Ishikawa (cell line): ENCODE results near the gene APEX1.

ENCODE experiments used
- CEBPB ChIP-seq: IDR thresholded peaks from 2 replicates; pipeline ENCODE4 v1.6.1; 2012
- CREB1 ChIP-seq: IDR thresholded peaks from 2 replicates; pipeline ENCODE4 v1.6.1; 2012; ENCODE audit warnings: low read depth
- EGR1 ChIP-seq: IDR thresholded peaks from 2 replicates; pipeline ENCODE4 v1.6.1; 2012
- EP300 ChIP-seq: IDR thresholded peaks from 2 replicates; pipeline ENCODE4 v1.6.1; 2012; ENCODE audit warnings: borderline replicate concordance
- FOXM1 ChIP-seq: IDR thresholded peaks from 2 replicates; pipeline ENCODE4 v1.6.1; 2012; ENCODE audit warnings: low read depth, borderline replicate concordance
- MAX ChIP-seq: IDR thresholded peaks from 2 replicates; pipeline ENCODE4 v1.6.1; 2012
- NFIC ChIP-seq: IDR thresholded peaks from 2 replicates; pipeline ENCODE4 v1.6.1; 2012
- RAD21 ChIP-seq: IDR thresholded peaks from 2 replicates; pipeline ENCODE4 v1.6.1; 2012; ENCODE audit warnings: low read depth
- REST ChIP-seq: IDR thresholded peaks from 2 replicates; pipeline ENCODE4 v1.6.1; 2012; ENCODE audit warnings: low read depth, mild to moderate bottlenecking
- TAF1 ChIP-seq: IDR thresholded peaks from 2 replicates; pipeline ENCODE4 v1.6.1; 2012; ENCODE audit warnings: low read depth, mild to moderate bottlenecking
- TCF12 ChIP-seq: IDR thresholded peaks from 2 replicates; pipeline ENCODE4 v1.6.1; 2012; ENCODE audit warnings: low read depth
- TEAD4 ChIP-seq: IDR thresholded peaks from 2 replicates; pipeline ENCODE4 v1.6.1; 2012
- USF1 ChIP-seq: IDR thresholded peaks from 2 replicates; pipeline ENCODE4 v1.6.1; 2012
- YY1 ChIP-seq: IDR thresholded peaks from 2 replicates; pipeline ENCODE4 v1.6.1; 2012; ENCODE audit warnings: low read depth
- ZBTB7A ChIP-seq: IDR thresholded peaks from 2 replicates; pipeline ENCODE4 v1.6.1; 2012; ENCODE audit warnings: low read depth

The APEX1 gene

GRCh38 chr14:20501346-20501745 lies 46.3 kb downstream of the APEX1 start:
- TF ChIP-seq FOXM1 (no peak), TEAD4 (no peak), EP300 (no peak), TCF12 (no peak), USF1 (no peak), RAD21 (no peak), EGR1 (no peak), REST (no peak), ZBTB7A (no peak)

GRCh38 chr14:20503898-20504297 lies 48.9 kb downstream of the APEX1 start:
- TF ChIP-seq NFIC (no peak), CREB1 (no peak), TEAD4 (no peak), TAF1 (no peak), YY1 (no peak), ZBTB7A (no peak), CEBPB (no peak), EP300 (no peak), MAX (no peak), TCF12 (no peak), EGR1 (no peak), FOXM1 (no peak), REST (no peak), USF1 (no peak), RAD21 (no peak)
